Colonic mucosa (tissue), 4 donors: ENCODE results near the gene USP47. TPM values are rescaled to one million over a fixed set of nuclear protein-coding genes. Genes with fewer than 3 reads are reported as not detected.

ENCODE experiments used
- DNase-seq: peaks from one replicate; pipeline ENCODE4 v3.0.0-alpha.2; 2020
- H3K27ac ChIP-seq: fragments of 200-600 bp; one replicate; pipeline ENCODE4 v1.8.0; 2021
- H3K27me3 ChIP-seq: fragments of 200-600 bp; one replicate; pipeline ENCODE4 v1.8.0; 2021
- H3K36me3 ChIP-seq: fragments of 200-600 bp; one replicate; pipeline ENCODE4 v1.8.0; 2021
- H3K4me1 ChIP-seq: fragments of 200-600 bp; one replicate; pipeline ENCODE4 v1.8.0; 2021; ENCODE audit warnings: mild to moderate bottlenecking
- H3K4me3 ChIP-seq: fragments of 200-600 bp; one replicate; pipeline ENCODE4 v1.8.0; 2021
- H3K9ac ChIP-seq, 2 donors: one replicate each; pipeline ENCODE4 v1.7.0; 2013; ENCODE audit warnings: control low read depth in 2 of 2, low read depth in 2 of 2, low read length in 2 of 2
- H3K9me3 ChIP-seq: fragments of 200-600 bp; one replicate; pipeline ENCODE4 v1.8.0; 2021
- CTCF ChIP-seq: fragments of 200-600 bp; IDR thresholded peaks from one replicate; pipeline ENCODE4 v1.8.0; 2022; ENCODE audit warnings: antibody characterized with exemption, mild to moderate bottlenecking
- intact Hi-C: fragments of 100-400 bp; cut with DNase I; formaldehyde crosslinking; loops from one replicate; pipeline ENCODE4 v1.14.1; 2022
- total RNA-seq, 2 donors: library from RNA; stranded (reverse); fragmentation: NEBNext Ultra II Directional in 1 of 2; extraction: Animal tissue kit (Norgen Biotek cat#: 25700) in 1 of 2; gene quantifications; one replicate each; pipeline ENCODE4 v1.2.1, GENCODE V29; 2021
- donor health status: healthy.
- donor health status: DM: no; HTN: no; CAD: no.
- donor health status: DM: no; HTN: no; CAD: no.

Gene USP47
- total RNA-seq, 2 donors from 2014 or later, result 31.3 to 40.3 TPM

DNA sequence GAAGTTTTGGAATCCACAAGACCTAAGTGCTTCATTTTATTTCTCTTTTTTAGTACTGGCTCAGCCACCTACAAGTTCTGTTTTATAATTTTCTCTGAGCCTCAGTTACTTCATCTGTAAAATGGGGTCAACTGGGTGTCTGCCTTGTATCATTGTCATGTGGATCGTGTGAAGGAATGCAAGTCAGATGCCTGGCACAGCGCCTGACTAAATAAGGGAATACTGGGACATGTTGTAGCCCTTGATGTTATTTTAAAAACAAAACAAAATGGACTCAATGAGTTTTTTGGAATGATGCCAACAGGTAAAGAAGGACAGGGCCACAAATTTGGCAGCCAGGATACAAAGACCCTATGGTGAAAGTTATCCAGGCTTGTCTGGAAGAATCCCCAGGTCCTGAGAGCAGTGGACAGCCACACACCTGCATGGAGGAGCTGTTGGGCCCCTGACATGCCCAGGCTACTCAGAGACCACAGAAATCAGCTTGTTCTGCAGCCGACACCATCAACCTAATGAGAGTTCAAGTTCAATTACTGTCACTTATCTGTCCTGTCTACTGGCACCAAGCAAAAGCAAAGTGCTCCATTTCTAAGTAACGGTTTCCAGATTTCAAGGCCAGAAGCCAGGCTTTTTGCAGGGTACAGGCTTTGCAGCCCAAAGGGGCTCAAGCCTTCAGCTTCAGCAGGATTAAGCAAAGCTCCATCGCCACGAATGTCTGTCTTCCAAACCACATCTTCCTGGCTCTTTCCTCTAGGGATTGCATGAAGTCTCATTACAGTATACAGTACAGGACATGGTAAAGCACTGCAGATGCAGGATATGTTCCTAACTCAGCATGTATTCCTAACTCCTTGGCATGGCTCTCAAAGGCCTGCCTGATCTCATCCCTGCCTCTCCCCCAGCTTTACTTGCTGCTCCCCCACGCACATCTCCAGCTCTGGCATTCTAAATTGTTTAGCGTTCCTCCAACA is 148.3 kb downstream of the USP47 start:
- H3K4me3 ChIP-seq, result no peak overlapping the region
- H3K4me1 ChIP-seq, result no peaks in the 10 kb centered on the region

GRCh38 chr11:11992257-11993212 is 150.8 kb downstream of the USP47 start:
- Histone ChIP-seq H3K27me3 (no peaks in the 10 kb centered on the region), H3K4me3 (no peak overlapping the region), H3K9me3 (no peaks in the 10 kb centered on the region), H3K36me3 (no peaks in the 10 kb centered on the region), H3K27ac (no peak overlapping the region), H3K4me1 (no peaks in the 10 kb centered on the region), H3K9ac (no peak overlapping the region)
- DNase-seq, result no peak
- intact Hi-C loops, result no loop called here
- TF ChIP-seq CTCF, result no peak

More for the DNA sequence above, 148.3 kb downstream of the USP47 start:
- no peak for TF ChIP-seq CTCF
- no peaks in the 10 kb centered on the region for H3K9me3 ChIP-seq
- no peak for DNase-seq
- H3K27me3 ChIP-seq, result no peaks in the 10 kb centered on the region
- no peaks in the 10 kb centered on the region for H3K36me3 ChIP-seq
- intact Hi-C loops, result no loop called here
- H3K9ac ChIP-seq, result no peak overlapping the region
- no peak overlapping the region for H3K27ac ChIP-seq

- intact Hi-C loops, result no loop called here
- H3K4me3 ChIP-seq, result no peak overlapping the region
- TF ChIP-seq CTCF, result no peak
- H3K9me3 ChIP-seq, result no peaks in the 10 kb centered on the region
- H3K27me3 ChIP-seq, result no peaks in the 10 kb centered on the region
- H3K27ac ChIP-seq, result no peak overlapping the region
- no peak for DNase-seq
- no peaks in the 10 kb centered on the region for H3K4me1 ChIP-seq
- no peak overlapping the region for H3K9ac ChIP-seq
- no peaks in the 10 kb centered on the region for H3K36me3 ChIP-seq
These were observed 152.1 kb downstream of the USP47 start for GRCh38 chr11:11993839-11994238.

DNA sequence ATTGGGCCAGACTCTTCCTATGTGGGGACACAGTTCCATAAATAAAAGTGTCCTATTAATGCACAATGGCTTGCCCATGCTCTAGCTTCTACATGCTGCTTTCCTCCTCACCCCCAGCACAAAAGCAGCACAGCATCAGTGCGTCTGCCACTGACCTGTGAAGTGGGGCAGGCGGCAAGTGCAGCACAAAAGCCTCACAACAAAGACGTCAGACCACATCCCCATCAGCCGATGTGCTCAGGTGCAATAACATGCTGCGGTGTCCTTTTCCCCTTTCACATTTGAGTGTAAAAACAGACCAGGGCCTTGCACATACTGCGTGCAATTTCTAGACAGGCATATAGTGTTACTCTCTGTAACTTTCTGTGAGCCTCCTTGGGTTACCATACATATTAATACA is 153.8 kb downstream of the USP47 start:
- no peaks in the 10 kb centered on the region for H3K36me3 ChIP-seq
- no peak overlapping the region for H3K27ac ChIP-seq
- no peaks in the 10 kb centered on the region for H3K4me1 ChIP-seq
- no peak overlapping the region for H3K9ac ChIP-seq
- no peak for TF ChIP-seq CTCF
- no peak for DNase-seq
- no peaks in the 10 kb centered on the region for H3K27me3 ChIP-seq
- intact Hi-C loops, result no loop called here
- H3K9me3 ChIP-seq, result no peaks in the 10 kb centered on the region
- no peak overlapping the region for H3K4me3 ChIP-seq

DNA sequence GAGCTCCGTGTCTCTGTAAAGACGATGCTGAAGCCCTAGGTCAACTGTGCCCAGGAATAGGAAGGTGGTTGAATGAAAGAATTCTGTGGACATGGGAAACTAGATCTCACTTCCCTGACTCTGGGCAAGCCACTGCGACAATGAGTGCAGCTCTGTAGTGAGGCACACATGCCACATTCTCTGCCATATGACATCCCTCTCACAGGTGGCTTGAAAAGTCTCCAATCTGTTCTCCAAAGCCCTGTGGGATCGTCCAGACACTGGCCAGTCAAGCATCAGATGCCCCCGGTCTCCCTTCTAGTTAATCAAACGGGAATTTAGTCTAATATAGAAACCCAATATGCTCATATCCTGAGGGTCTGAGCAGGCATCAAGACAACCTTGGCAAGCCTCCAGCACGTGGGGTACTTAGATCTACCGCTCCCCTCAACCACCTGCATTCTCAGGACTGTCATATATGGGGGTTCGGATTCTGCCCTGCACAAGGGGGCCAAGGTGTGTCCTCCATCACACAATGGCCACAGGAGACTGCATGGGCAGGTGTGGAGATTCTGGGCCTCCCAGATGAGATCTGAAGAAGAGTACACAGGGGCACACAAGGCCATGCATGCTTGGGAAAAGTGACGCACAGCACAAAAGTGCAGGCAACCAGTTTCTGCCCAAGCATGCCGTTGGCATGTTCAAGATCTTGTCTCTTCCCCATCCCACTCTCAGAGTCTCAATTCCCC is 154.7 kb downstream of the USP47 start:
- no peak for TF ChIP-seq CTCF
- Histone ChIP-seq H3K36me3 (no peaks in the 10 kb centered on the region), H3K4me3 (no peak overlapping the region), H3K9me3 (no peaks in the 10 kb centered on the region), H3K9ac (no peak overlapping the region), H3K4me1 (no peaks in the 10 kb centered on the region), H3K27ac (no peak overlapping the region), H3K27me3 (no peaks in the 10 kb centered on the region)
- DNase-seq, result no peak
- intact Hi-C loops, result no loop called here
